Suprapubic skin (tissue), 4 donors: Measurements from ENCODE around the gene PRPF40B.

Source experiments
- EP300 ChIP-seq: sonication (generic); formaldehyde crosslinking; IDR thresholded peaks from one replicate; pipeline ENCODE4 v1.6.1; 2017; ENCODE audit warnings: antibody characterized with exemption
- POLR2AphosphoS5 ChIP-seq, 3 donors: sonication (generic); formaldehyde crosslinking; IDR thresholded peaks; one replicate each; pipeline ENCODE4 v1.6.1; 2017; ENCODE audit warnings: antibody characterized with exemption in 3 of 3

- no peak for TF ChIP-seq POLR2AphosphoS5 (IDR thresholded peaks at IDR 0.05)
- TF ChIP-seq EP300, result no peak
These were observed 23.7 kb downstream of the PRPF40B start for GRCh38 chr12:49646871-49647654.
